ENCODE measurements around the gene DLL1.
A peak's percentile ranks its signal among the peaks of the same experiment; 100 is the strongest.

DLL1 gene

DNA sequence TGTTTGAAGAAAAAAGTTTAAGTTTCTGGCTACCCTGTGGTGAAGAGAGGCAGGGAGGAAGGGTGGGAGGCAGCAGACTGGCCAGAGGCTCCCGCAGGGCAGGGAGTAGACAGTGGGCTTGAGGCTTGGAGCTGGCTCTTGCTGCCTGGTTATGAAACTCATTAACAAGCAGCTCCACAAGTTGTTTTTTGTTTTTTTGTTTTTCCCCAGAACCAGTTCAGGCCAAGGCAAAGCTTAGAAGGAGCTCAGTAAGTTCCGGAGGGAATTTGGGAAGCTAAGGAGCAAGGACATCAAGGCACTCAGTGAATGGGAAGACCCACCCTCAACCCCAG, 4.0 kb downstream of the DLL1 start:
- Histone ChIP-seq H3K9me3 (ENCODE audit: insufficient read depth, low read depth, low read length) (no peaks in the 10 kb centered on the region; the same call in 1 of the 2 replicates), H3K4me1 (ENCODE audit: insufficient read depth, low read length) (peaks cover 12% of the 10 kb centered on the region), H3K27ac (ENCODE audit: low read length) (no peak overlapping the region), H3K27me3 (ENCODE audit: insufficient read depth, low read length) (peaks cover 69% of the 10 kb centered on the region), H3K4me3 (ENCODE audit: low read length) (peak overlapping the region; percentile 40; the same call in 1 of the 2 replicates), H3K9ac (ENCODE audit: low read depth, low read length) (no peak overlapping the region), H3K36me3 (ENCODE audit: insufficient read depth, low read depth, low read length) (peaks cover 22% of the 10 kb centered on the region)

DNA sequence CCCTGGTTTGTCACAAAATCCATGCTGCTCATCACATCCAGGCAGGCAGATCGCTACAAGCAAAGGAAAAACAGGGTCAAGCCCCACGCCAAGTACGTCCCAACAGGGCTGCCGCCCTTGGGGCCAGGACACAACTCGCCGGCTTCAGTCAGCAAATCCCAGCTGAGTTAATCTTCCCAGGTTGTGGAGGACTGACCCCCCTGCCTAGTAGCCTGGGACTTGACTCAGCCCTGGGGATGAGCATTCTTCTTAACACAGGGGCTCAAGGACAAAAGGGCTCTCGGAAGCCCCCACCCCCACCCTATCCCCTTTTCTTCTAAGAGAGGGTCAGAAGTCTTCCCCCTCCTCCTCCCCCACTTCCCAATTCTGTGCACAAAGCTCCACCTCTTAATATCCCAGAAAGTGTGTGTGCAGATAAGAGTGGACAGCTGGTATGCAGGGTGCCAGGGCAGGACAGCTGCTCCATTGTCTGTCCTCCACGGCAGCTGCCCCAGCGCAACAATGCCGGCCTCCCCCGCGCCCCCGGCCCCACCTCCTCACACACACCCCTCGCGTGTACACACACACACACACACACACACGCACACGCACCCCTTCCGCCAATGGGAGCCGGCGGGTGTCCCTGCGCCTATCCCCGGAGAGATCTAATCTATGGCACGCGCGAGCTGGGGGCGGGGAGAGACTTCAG, 4.5 kb downstream of the DLL1 start:
- H3K27me3 ChIP-seq (ENCODE audit: insufficient read depth, low read length): peaks cover 64% of the 10 kb centered on the region
- H3K36me3 ChIP-seq (ENCODE audit: insufficient read depth, low read depth, low read length): peaks cover 22% of the 10 kb centered on the region

DNA sequence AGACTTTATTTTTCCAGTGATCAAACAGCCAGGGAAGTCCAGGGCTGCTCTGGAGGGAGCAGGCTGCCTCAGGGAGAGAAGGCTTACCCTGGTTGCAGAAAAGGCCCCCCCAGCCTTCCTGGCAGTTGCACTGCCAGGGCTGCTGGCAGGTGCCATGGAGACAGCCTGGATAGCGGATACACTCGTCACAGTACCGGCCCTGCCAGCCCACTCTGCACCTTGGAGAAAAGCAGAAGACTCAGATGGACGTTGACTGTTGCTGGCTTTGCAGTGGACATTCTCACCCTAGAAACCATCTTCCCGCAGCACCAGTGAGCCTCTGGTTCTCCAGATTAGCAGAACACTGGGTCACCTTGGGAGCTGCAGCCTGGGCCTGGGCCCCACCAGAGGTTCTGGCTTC, 5.4 kb downstream of the DLL1 start:
- Histone ChIP-seq H3K9ac (ENCODE audit: low read depth, low read length) (no peak overlapping the region), H3K27me3 (ENCODE audit: insufficient read depth, low read length) (peaks cover 62% of the 10 kb centered on the region), H3K27ac (ENCODE audit: low read length) (no peak overlapping the region), H3K36me3 (ENCODE audit: insufficient read depth, low read depth, low read length) (peaks cover 22% of the 10 kb centered on the region), H3K4me3 (ENCODE audit: low read length) (no peak overlapping the region), H3K4me1 (ENCODE audit: insufficient read depth, low read length) (peaks cover 12% of the 10 kb centered on the region), H3K9me3 (ENCODE audit: insufficient read depth, low read depth, low read length) (no peaks in the 10 kb centered on the region; the same call in 1 of the 2 replicates)

More for the DNA sequence above, 4.5 kb downstream of the DLL1 start:
- H3K4me3 ChIP-seq (ENCODE audit: low read length): peak overlapping the region; percentile 40; the same call in 1 of the 2 replicates
- no peaks in the 10 kb centered on the region; the same call in 1 of the 2 replicates for H3K9me3 ChIP-seq (ENCODE audit: insufficient read depth, low read depth, low read length)
- peaks cover 12% of the 10 kb centered on the region for H3K4me1 ChIP-seq (ENCODE audit: insufficient read depth, low read length)
- H3K27ac ChIP-seq (ENCODE audit: low read length): no peak overlapping the region
- no peak overlapping the region for H3K9ac ChIP-seq (ENCODE audit: low read depth, low read length)

DNA sequence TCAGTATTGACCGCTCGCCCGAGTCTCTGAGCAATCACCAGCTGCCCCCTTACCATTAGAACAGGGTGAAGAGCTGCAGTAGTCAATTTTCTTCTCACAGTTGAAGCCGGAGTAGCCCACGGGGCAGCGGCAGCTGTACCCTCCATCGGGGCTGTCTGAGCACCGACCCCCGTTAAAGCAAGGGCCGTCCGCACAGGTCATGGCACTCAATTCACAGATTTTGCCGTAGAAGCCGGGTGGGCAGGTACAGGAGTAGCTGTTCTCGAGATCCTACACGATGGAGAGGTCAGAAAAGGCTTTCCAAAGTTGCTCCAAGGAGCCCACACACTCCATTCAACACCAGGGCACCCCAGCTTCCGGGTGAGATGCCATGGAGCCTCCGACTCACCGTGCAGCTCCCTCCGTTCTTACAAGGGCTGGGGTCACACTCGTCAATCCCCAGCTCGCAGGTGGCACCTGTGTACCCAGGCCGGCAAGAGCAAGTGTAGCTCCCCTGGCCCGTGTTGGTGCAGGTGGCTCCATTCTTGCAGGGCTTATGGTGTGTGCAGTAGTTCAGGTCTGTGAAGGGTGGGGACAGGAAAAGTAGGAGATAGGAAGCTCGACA, 5.9 kb downstream of the DLL1 start:
- H3K27me3 ChIP-seq (ENCODE audit: insufficient read depth, low read length): peaks cover 56% of the 10 kb centered on the region
- H3K4me3 ChIP-seq (ENCODE audit: low read length): no peak overlapping the region
- peaks cover 12% of the 10 kb centered on the region for H3K4me1 ChIP-seq (ENCODE audit: insufficient read depth, low read length)
- H3K9me3 ChIP-seq (ENCODE audit: insufficient read depth, low read depth, low read length): no peaks in the 10 kb centered on the region; the same call in 1 of the 2 replicates
- H3K36me3 ChIP-seq (ENCODE audit: insufficient read depth, low read depth, low read length): peaks cover 22% of the 10 kb centered on the region
- no peak overlapping the region for H3K9ac ChIP-seq (ENCODE audit: low read depth, low read length)
- no peak overlapping the region for H3K27ac ChIP-seq (ENCODE audit: low read length)

DNA sequence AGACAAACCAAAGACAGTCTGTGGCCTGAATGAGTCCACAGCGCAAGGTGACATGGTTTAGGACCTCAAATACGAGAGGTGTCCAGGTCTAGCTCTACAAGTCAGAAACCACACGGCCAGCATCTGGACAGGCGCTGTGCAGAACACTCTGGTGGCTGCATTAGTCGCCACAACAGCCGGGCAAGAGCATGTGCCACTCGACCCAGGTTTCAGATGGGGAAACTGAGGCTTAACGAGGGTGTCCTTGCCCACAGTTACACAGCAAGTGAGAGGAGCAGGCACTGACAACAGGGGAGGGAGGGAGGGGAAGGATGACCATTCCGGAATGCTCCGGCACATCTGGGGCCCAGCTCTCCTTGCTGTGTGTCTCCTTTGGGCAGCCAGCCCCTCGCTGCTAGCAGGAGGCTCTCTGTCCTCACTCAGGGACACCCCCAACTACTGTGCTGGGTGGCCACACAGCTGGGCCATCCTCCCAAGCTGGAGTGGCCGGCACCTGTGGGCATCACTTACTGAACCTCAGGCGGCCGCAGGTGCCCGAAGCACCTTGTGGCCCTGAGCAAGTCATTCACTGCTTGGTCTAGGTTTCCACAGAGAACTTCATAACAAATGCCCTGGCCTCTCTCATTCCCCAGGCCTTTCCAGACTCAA, 6.6 kb downstream of the DLL1 start:
- peaks cover 22% of the 10 kb centered on the region for H3K36me3 ChIP-seq (ENCODE audit: insufficient read depth, low read depth, low read length)
- no peaks in the 10 kb centered on the region; the same call in 1 of the 2 replicates for H3K9me3 ChIP-seq (ENCODE audit: insufficient read depth, low read depth, low read length)
- no peak overlapping the region for H3K4me3 ChIP-seq (ENCODE audit: low read length)
- H3K27me3 ChIP-seq (ENCODE audit: insufficient read depth, low read length): peaks cover 49% of the 10 kb centered on the region
- H3K27ac ChIP-seq (ENCODE audit: low read length): no peak overlapping the region
- peaks cover 12% of the 10 kb centered on the region for H3K4me1 ChIP-seq (ENCODE audit: insufficient read depth, low read length)
- H3K9ac ChIP-seq (ENCODE audit: low read depth, low read length): no peak overlapping the region

DNA sequence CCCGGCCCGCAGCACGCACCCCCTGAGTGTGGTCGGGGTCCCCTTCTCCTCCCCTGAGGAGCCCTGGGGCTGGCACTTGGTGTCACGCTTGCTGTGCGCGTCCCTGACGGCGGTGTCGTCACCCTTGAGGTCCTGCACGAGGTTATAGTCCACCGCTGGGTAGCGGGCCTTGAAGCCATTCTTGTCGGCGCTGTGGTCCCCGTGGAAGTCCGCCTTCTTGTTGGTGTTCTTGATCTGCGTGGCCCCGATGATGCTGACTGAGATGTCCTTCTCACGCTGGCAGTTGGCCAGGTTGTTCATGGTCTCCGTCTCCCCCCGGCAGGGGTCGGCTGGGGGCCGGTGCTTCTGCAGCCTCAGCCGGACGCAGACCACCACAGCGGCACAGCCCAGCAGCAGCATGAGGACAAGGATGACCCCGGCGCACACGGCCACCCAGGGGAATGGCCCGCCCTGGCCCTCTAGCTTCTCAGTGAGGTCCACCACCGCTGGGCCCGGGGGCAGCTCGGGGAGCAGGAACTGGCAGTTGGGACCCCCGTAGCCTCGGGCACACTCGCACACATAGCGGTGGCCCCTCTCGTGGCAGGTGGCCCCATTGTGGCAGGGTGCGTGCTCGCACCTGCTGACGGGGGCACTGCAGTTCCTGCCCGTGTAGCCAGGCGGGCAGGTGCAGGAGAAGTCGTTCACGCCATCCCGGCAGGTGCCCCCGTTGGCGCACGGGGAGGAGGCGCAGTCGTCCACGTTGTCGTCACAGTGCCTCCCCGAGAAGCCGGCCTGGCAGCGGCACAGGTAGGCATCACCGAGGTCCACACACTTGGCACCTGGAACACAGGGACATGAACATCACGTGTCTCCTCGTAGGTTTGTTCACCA, 7.4 kb downstream of the DLL1 start:
- Histone ChIP-seq H3K4me3 (ENCODE audit: low read length) (no peak overlapping the region), H3K27me3 (ENCODE audit: insufficient read depth, low read length) (peaks cover 41% of the 10 kb centered on the region), H3K4me1 (ENCODE audit: insufficient read depth, low read length) (peaks cover 9% of the 10 kb centered on the region; the same call in 1 of the 2 replicates), H3K36me3 (ENCODE audit: insufficient read depth, low read depth, low read length) (peaks cover 22% of the 10 kb centered on the region), H3K9me3 (ENCODE audit: insufficient read depth, low read depth, low read length) (no peaks in the 10 kb centered on the region; the same call in 1 of the 2 replicates), H3K9ac (ENCODE audit: low read depth, low read length) (no peak overlapping the region), H3K27ac (ENCODE audit: low read length) (no peak overlapping the region)

DNA sequence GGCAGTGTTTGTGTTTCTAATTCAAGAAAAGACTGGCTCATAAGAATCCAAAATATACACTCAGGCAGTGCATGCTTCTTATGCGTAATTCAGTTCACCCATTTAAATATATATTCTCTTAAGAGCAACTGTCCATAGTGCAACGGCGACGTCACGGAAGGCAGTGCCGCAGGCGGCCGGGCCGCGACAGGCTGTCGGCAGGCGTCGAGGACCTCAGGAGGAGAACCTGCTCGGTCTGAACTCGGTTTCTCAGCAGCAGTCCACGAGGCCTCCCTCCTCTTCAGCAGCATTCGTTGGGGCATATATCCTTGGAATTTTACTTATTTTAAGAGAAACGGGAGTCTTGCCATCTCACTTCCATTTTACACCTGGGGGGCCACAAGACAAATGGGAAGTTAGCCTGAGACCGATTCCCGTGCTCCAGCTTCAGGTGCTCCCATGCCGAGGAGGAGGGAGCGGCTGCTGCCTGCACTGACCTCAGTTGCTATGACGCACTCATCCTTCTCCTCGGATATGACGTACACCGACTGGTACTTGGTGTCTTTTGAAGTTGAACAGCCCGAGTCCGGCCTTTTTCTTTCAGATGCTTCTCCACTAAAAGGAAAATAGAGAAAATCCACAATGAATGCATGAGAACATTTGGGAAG, 8.2 kb downstream of the DLL1 start:
- Histone ChIP-seq H3K27me3 (ENCODE audit: insufficient read depth, low read length) (peaks cover 33% of the 10 kb centered on the region), H3K4me1 (ENCODE audit: insufficient read depth, low read length) (peaks cover 7% of the 10 kb centered on the region; the same call in 1 of the 2 replicates), H3K4me3 (ENCODE audit: low read length) (no peak overlapping the region), H3K9ac (ENCODE audit: low read depth, low read length) (no peak overlapping the region), H3K36me3 (ENCODE audit: insufficient read depth, low read depth, low read length) (peaks cover 16% of the 10 kb centered on the region), H3K27ac (ENCODE audit: low read length) (no peak overlapping the region), H3K9me3 (ENCODE audit: insufficient read depth, low read depth, low read length) (no peaks in the 10 kb centered on the region)

DNA sequence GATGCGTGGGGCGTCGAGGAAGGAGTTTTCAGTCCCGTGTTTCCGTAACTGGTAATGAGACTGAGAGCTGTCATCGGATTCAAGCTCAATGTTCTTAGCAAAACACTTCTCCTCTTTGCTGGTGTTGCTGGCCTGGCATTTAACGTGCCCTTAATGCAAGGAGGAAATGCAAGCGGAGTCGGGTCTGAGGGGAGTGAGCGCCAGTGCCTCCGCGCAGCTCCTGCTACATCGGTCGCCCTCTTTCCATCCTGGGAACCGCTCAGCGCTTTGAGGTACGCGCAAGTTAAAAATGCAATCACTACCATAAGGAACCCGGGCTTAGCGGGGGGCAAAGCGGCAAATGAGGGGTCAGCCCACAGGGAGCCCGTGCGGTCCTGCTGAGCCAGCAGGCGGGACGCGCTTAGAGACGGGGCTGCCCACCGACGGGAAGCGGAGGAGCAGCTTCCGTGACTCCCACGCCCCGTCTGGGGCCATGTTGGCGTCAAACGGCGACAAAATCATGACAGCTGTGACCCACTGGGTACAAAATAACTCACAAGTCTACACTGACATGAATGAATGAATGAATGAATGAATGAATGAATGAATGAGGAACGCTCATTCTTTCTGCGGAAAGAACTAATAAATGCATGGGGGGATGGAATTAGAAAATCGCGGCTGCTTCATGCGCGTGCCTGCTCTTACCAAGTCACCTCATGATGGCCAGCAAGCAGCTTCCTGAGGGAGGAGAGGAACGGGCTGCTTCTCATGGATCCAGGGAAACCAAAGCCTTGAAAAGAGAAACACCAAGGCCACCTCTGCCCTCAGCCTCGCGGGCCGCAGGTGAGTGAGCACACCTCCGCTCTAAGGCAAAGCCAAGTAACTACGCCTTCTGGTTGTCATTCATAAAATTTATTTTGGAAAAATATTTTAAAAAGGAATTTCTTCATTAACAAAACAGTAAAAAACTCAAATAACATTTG, 9.3 kb downstream of the DLL1 start:
- no peak overlapping the region for H3K9ac ChIP-seq (ENCODE audit: low read depth, low read length)
- peaks cover 5% of the 10 kb centered on the region; the same call in 1 of the 2 replicates for H3K4me1 ChIP-seq (ENCODE audit: insufficient read depth, low read length)
- H3K36me3 ChIP-seq (ENCODE audit: insufficient read depth, low read depth, low read length): peaks cover 13% of the 10 kb centered on the region
- H3K4me3 ChIP-seq (ENCODE audit: low read length): no peak overlapping the region
- no peaks in the 10 kb centered on the region for H3K9me3 ChIP-seq (ENCODE audit: insufficient read depth, low read depth, low read length)
- H3K27ac ChIP-seq (ENCODE audit: low read length): no peak overlapping the region
- peaks cover 23% of the 10 kb centered on the region for H3K27me3 ChIP-seq (ENCODE audit: insufficient read depth, low read length)

DNA sequence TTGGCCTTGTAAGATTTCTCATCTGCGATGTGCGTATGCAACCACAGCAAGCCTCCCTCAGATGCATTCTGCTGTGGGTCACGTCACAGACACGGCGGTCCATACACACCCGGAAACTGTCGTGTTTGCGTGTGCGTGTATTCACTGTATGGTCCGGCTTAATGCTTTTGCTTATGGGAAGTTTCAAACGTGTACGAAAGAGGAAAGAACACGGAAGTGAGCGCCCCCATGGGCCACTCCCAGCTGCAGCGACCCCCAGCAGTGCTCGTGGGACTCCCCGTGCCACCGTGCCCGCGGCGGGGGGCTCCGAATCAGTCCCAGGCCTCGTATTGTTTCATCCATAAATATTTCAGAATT, 10.2 kb downstream of the DLL1 start:
- no peaks in the 10 kb centered on the region; the same call in 1 of the 2 replicates for H3K4me1 ChIP-seq (ENCODE audit: insufficient read depth, low read length)
- no peak overlapping the region for H3K4me3 ChIP-seq (ENCODE audit: low read length)
- no peak overlapping the region for H3K9ac ChIP-seq (ENCODE audit: low read depth, low read length)

DNA sequence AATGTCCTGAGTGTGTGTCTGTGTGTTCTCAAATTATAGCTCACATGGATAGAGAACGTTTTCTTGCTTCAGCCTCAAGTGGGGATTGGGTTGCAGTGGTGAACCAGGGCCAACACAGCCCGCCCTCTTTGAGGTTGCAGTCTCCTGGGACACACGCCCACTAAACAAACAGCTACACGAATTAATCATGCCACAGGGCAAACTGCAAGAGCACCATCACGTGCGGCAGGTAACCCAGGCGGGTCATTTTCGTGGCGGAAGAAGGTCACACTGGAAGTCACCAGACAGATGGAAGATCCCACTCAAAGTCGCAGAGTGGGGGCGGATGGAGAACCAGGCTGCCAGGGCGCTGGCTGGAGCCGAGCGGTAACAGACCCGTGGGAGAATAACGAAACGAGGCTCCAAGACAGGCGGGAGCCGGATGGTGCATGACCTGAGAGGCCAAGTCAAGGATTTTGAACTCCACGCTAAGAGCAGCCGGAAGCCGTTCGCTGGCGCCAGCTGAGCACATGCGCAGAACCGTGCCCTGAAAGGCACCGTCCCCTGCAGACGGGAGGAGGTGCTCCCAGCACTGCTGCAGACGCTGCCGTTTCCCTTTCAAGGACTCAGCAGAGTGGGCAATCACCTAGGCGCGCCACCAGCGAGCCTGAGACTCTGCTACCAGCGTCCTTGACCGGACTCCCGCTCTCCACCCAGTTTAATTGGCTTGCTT, 10.7 kb downstream of the DLL1 start:
- no peaks in the 10 kb centered on the region for H3K4me1 ChIP-seq (ENCODE audit: insufficient read depth, low read length)
- peaks cover 7% of the 10 kb centered on the region; the same call in 1 of the 2 replicates for H3K36me3 ChIP-seq (ENCODE audit: insufficient read depth, low read depth, low read length)
- no peak overlapping the region for H3K9ac ChIP-seq (ENCODE audit: low read depth, low read length)

More for the DNA sequence above, 10.2 kb downstream of the DLL1 start:
- Histone ChIP-seq H3K27ac (ENCODE audit: low read length) (no peak overlapping the region), H3K27me3 (ENCODE audit: insufficient read depth, low read length) (peaks cover 13% of the 10 kb centered on the region), H3K9me3 (ENCODE audit: insufficient read depth, low read depth, low read length) (no peaks in the 10 kb centered on the region), H3K36me3 (ENCODE audit: insufficient read depth, low read depth, low read length) (peaks cover 12% of the 10 kb centered on the region)

More for the DNA sequence above, 10.7 kb downstream of the DLL1 start:
- H3K9me3 ChIP-seq (ENCODE audit: insufficient read depth, low read depth, low read length): no peaks in the 10 kb centered on the region
- H3K27me3 ChIP-seq (ENCODE audit: insufficient read depth, low read length): peaks cover 8% of the 10 kb centered on the region
- no peak overlapping the region for H3K4me3 ChIP-seq (ENCODE audit: low read length)
- H3K27ac ChIP-seq (ENCODE audit: low read length): no peak overlapping the region
